HCT116 (cell line): ENCODE results near the gene UBTF. TPM values are rescaled to one million over a fixed set of nuclear protein-coding genes. Genes with fewer than 3 reads are reported as not detected.

ENCODE experiments used
- ATAC-seq: fragments of 200-7000 bp; cut with Tn5 transposase; 2 replicates; pipeline ENCODE4 v1.9.1; 2020; ENCODE audit warnings: mild to moderate bottlenecking, moderate library complexity
- BruUV-seq: library from RNA; stranded (reverse); fragments of 400-500 nt; replicated peaks from 2 replicates; lab custom pipeline; 2021; lab: Mats Ljungman, UMichigan
- CTCF ChIA-PET: fragments of 300-600 bp; sonication (Branson Sonifier 250); formaldehyde crosslinking; loops from one replicate; lab custom pipeline; 2021; ENCODE audit warnings: antibody characterized with exemption; lab: Charles Lee
- POLR2A ChIA-PET: fragments of 300-600, 350-600 bp; sonication (Branson Sonifier 250); formaldehyde crosslinking; loops from one replicate; lab custom pipeline; 2021; ENCODE audit warnings: antibody characterized with exemption; lab: Charles Lee
- RAD21 ChIA-PET, 2 experiments: fragments of 300-600 bp; sonication (Branson Sonifier 250); formaldehyde crosslinking; loops; one replicate each; lab custom pipeline; 2023; ENCODE audit warnings: low total read pairs in 2 of 2; ENCODE audit not compliant: uncharacterized antibody in 2 of 2, unreplicated experiment in 2 of 2, low non-redundant PET in 1 of 2; lab: Charles Lee
- DNase-seq: peaks from one replicate; pipeline ENCODE4 v3.0.0-alpha.2; 2010; ENCODE audit warnings: low read depth, low spot score
- H2AFZ ChIP-seq: fragments of 200-600 bp; shearing (Covaris generic), sonication (generic); 2 replicates; pipeline ENCODE4 v1.6.1; 2017; ENCODE audit warnings: low read depth, mixed run types, mixed read lengths, antibody characterized with exemption, low read length; ENCODE audit not compliant: poor library complexity, severe bottlenecking
- H3K27ac ChIP-seq: 2 replicates; pipeline ENCODE4 v1.5.1; 2012; ENCODE audit warnings: low read depth, low read length
- H3K27me3 ChIP-seq: fragments of 200-600 bp; sonication (generic); 2 replicates; pipeline ENCODE4 v1.6.1; 2016; ENCODE audit warnings: mixed run types, low read length, mixed read lengths; ENCODE audit not compliant: insufficient read depth
- H3K36me3 ChIP-seq, 2 experiments: fragments of 200-500 bp in 1 of 2; fragments of 200-600 bp in 1 of 2; sonication (Bioruptor generic) in 1 of 2; sonication (generic) in 1 of 2; 2 replicates each; pipeline versions ENCODE4 v1.5.1 to v1.6.1; 2014 to 2016; ENCODE audit warnings: low read length in 2 of 2, inconsistent platforms in 1 of 2, mixed read lengths in 1 of 2, mixed run types in 1 of 2; ENCODE audit not compliant: insufficient read depth in 2 of 2, control insufficient read depth in 1 of 2
- H3K4me1 ChIP-seq, 2 experiments: fragments of 200-600 bp in 1 of 2; sonication (generic) in 1 of 2; 2 replicates each; pipeline versions ENCODE4 v1.5.1 to v1.6.1; 2012 to 2017; ENCODE audit warnings: low read length in 2 of 2, inconsistent platforms in 1 of 2, mild to moderate bottlenecking in 1 of 2, mixed read lengths in 1 of 2, mixed run types in 1 of 2, moderate library complexity in 1 of 2; ENCODE audit not compliant: insufficient read depth in 2 of 2, control insufficient read depth in 1 of 2
- H3K4me2 ChIP-seq: fragments of 200-600 bp; sonication (generic); 2 replicates; pipeline ENCODE4 v1.6.1; 2017; ENCODE audit warnings: mixed run types, low read length, mixed read lengths
- H3K4me3 ChIP-seq, 2 experiments: fragments of 200-600 bp in 1 of 2; sonication (generic) in 1 of 2; replicated peaks in 1 of 2; 2 replicates each; pipeline ENCODE4 v1.5.1; 2011 to 2016; ENCODE audit warnings: low read length in 2 of 2, control low read depth in 1 of 2, low read depth in 1 of 2, mild to moderate bottlenecking in 1 of 2, mixed read lengths in 1 of 2, mixed run types in 1 of 2
- H3K79me2 ChIP-seq: fragments of 200-600 bp; sonication (generic); 2 replicates; pipeline ENCODE4 v1.6.1; 2017; ENCODE audit warnings: mild to moderate bottlenecking, mixed run types, low read length, moderate library complexity, mixed read lengths; ENCODE audit not compliant: insufficient read depth
- H3K9ac ChIP-seq: fragments of 200-600 bp; sonication (generic); 2 replicates; pipeline ENCODE4 v1.6.1; 2016; ENCODE audit warnings: low read length, mixed read lengths
- H3K9me2 ChIP-seq: fragments of 200-600 bp; sonication (generic), shearing (Covaris generic); 2 replicates; pipeline ENCODE4 v1.6.1; 2017; ENCODE audit warnings: mixed run types, mild to moderate bottlenecking, moderate library complexity; ENCODE audit not compliant: insufficient read depth
- H3K9me3 ChIP-seq, 2 experiments: fragments of 200-500 bp in 1 of 2; fragments of 200-600 bp in 1 of 2; sonication (Bioruptor generic) in 1 of 2; sonication (generic) in 1 of 2; 2 replicates each; pipeline ENCODE4 v1.6.1; 2014 to 2017; ENCODE audit warnings: low read length in 2 of 2, mixed read lengths in 2 of 2, inconsistent platforms in 1 of 2, low read depth in 1 of 2, mild to moderate bottlenecking in 1 of 2, mixed run types in 1 of 2, moderate library complexity in 1 of 2; ENCODE audit not compliant: control insufficient read depth in 1 of 2, insufficient read depth in 1 of 2
- H4K20me1 ChIP-seq: fragments of 200-600 bp; sonication (generic), shearing (Covaris generic); 2 replicates; pipeline ENCODE4 v1.6.1; 2017; ENCODE audit warnings: mixed run types, mild to moderate bottlenecking, moderate library complexity; ENCODE audit not compliant: insufficient read depth
- CBX3 ChIP-seq: IDR thresholded peaks from 2 replicates; pipeline ENCODE4 v1.6.1; 2012; ENCODE audit warnings: low read depth
- EGR1 ChIP-seq: IDR thresholded peaks from 2 replicates; pipeline ENCODE4 v1.6.1; 2012; ENCODE audit warnings: low read depth
- ELF1 ChIP-seq: IDR thresholded peaks from 2 replicates; pipeline ENCODE4 v1.6.1; 2012; ENCODE audit warnings: low read depth, borderline replicate concordance
- EZH2 ChIP-seq: fragments of 200-600 bp; sonication (generic); IDR thresholded peaks from 2 replicates; pipeline ENCODE4 v1.6.1; 2017; ENCODE audit warnings: antibody characterized with exemption, mixed run types
- EZH2phosphoT487 ChIP-seq: fragments of 200-600 bp; IDR thresholded peaks from 2 replicates; pipeline ENCODE4 v1.6.1; 2018; ENCODE audit warnings: antibody characterized with exemption, borderline replicate concordance
- JUND ChIP-seq: IDR thresholded peaks from 2 replicates; pipeline ENCODE4 v1.6.1; 2012
- MAX ChIP-seq: IDR thresholded peaks from 2 replicates; pipeline ENCODE4 v1.6.1; 2012
- POLR2A ChIP-seq: IDR thresholded peaks from 2 replicates; pipeline ENCODE4 v1.7.0; 2011; ENCODE audit warnings: borderline replicate concordance; ENCODE audit not compliant: insufficient read depth, insufficient read length; ENCODE audit errors: extremely low read depth
- POLR2AphosphoS5 ChIP-seq: IDR thresholded peaks from 2 replicates; pipeline ENCODE4 v1.6.1; 2011; ENCODE audit warnings: mild to moderate bottlenecking, low read depth, low read length, moderate library complexity
- RAD21 ChIP-seq: IDR thresholded peaks from 2 replicates; pipeline ENCODE4 v1.6.1; 2012; ENCODE audit warnings: low read depth, mild to moderate bottlenecking
- REST ChIP-seq: IDR thresholded peaks from 2 replicates; pipeline ENCODE4 v1.6.1; 2012; ENCODE audit warnings: low read depth
- SIN3A ChIP-seq: IDR thresholded peaks from 2 replicates; pipeline ENCODE4 v1.6.1; 2012; ENCODE audit warnings: low read depth
- TCF7L2 ChIP-seq: IDR thresholded peaks from 2 replicates; pipeline ENCODE4 v1.7.0; 2011; ENCODE audit warnings: borderline replicate concordance, inconsistent platforms; ENCODE audit not compliant: insufficient read depth, insufficient read length; ENCODE audit errors: extremely low read depth
- YY1 ChIP-seq: IDR thresholded peaks from 2 replicates; pipeline ENCODE4 v1.6.1; 2011; ENCODE audit warnings: low read length, low read depth, moderate library complexity, mild to moderate bottlenecking; ENCODE audit not compliant: insufficient replicate concordance; ENCODE audit errors: extremely low read depth
- ZBTB33 ChIP-seq: IDR thresholded peaks from 2 replicates; pipeline ENCODE4 v1.6.1; 2011; ENCODE audit warnings: mild to moderate bottlenecking, low read length, moderate library complexity; ENCODE audit not compliant: insufficient replicate concordance; ENCODE audit errors: extremely low read depth
- ZFX ChIP-seq: fragments of 450-650 bp; IDR thresholded peaks from 2 replicates; pipeline ENCODE4 v1.6.1; 2017
- intact Hi-C: fragments of 100-400 bp; cut with micrococcal nuclease; formaldehyde crosslinking; loops from 2 replicates; pipeline ENCODE4 v1.10.0; 2022
- total RNA-seq: library from RNA; stranded (reverse); gene quantifications from one replicate; pipeline ENCODE4 v1.2.1, GENCODE V29; 2021; ENCODE audit not compliant: unreplicated experiment
- TF ChIP-seq, protein P1 (sequence below): IDR thresholded peaks from 2 replicates; pipeline ENCODE4 v1.6.1; 2012

Gene UBTF
- total RNA-seq, 1 experiment from 2014 or later = 84.3 TPM

- H3K9me2 ChIP-seq = no peaks in the 10 kb centered on the region
- no peak overlapping the region for H3K4me3 ChIP-seq
- CTCF ChIA-PET = no interaction called here
- TF ChIP-seq POLR2A = no peak
- TF ChIP-seq, protein P1, sequence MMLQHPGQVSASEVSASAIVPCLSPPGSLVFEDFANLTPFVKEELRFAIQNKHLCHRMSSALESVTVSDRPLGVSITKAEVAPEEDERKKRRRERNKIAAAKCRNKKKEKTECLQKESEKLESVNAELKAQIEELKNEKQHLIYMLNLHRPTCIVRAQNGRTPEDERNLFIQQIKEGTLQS = no peak
- no peak for TF ChIP-seq JUND
- TF ChIP-seq CBX3 = no peak
- TF ChIP-seq ELF1 = no peak
- TF ChIP-seq MAX = no peak
- TF ChIP-seq RAD21 = no peak
- no peak for TF ChIP-seq ZBTB33
- no peak for TF ChIP-seq POLR2AphosphoS5
- TF ChIP-seq ZFX = no peak
- no peak for TF ChIP-seq REST
- TF ChIP-seq SIN3A = no peak
- TF ChIP-seq EZH2 = no peak
- no peak for TF ChIP-seq YY1
- TF ChIP-seq EGR1 = no peak
- TF ChIP-seq EZH2phosphoT487 = no peak
- TF ChIP-seq TCF7L2 = no peak
- no peak overlapping the region for H2AFZ ChIP-seq
- no peaks in the 10 kb centered on the region for H4K20me1 ChIP-seq
- no peak for ATAC-seq
- peaks cover 15% of the 10 kb centered on the region for H3K79me2 ChIP-seq
- RAD21 ChIA-PET = no interaction called here
- no peaks in the 10 kb centered on the region for H3K27me3 ChIP-seq
- H3K4me2 ChIP-seq = no peak overlapping the region
- H3K9me3 ChIP-seq = no peaks in the 10 kb centered on the region
- intact Hi-C loops = no loop called here
- peak overlapping the region; percentile 49 for H3K27ac ChIP-seq
- H3K36me3 ChIP-seq = peaks cover 27 to 32% of the 10 kb centered on the region in 2 experiments
- peaks cover 7 to 15% of the 10 kb centered on the region in 2 experiments for H3K4me1 ChIP-seq
- BruUV-seq = no TSS peak
- no peak overlapping the region for H3K9ac ChIP-seq
- no peak for DNase-seq
- POLR2A ChIA-PET = no interaction called here
These were observed 26.0 kb downstream of the UBTF start for GRCh38 chr17:44193326-44194084.
